HFF-Myc (cell line): ENCODE data around the gene KIF5B.
A peak's percentile ranks its signal among the peaks of the same experiment; 100 is the strongest.

ENCODE experiments used
- DNase-seq: peaks from one replicate; pipeline ENCODE4 v3.0.0-alpha.2; 2011; ENCODE audit warnings: low read depth; ENCODE audit errors: extremely low read depth
- H3K4me3 ChIP-seq: replicated peaks from 2 replicates; pipeline ENCODE4 v1.5.1; 2011; ENCODE audit warnings: low read depth, mild to moderate bottlenecking, control low read depth, low read length
- TF ChIP-seq, protein P1 (sequence below): IDR thresholded peaks from 2 replicates; pipeline ENCODE4 v1.5.1; 2012; ENCODE audit warnings: mild to moderate bottlenecking, low read depth, low read length, control low read depth; ENCODE audit errors: missing control alignments

The KIF5B gene

DNA sequence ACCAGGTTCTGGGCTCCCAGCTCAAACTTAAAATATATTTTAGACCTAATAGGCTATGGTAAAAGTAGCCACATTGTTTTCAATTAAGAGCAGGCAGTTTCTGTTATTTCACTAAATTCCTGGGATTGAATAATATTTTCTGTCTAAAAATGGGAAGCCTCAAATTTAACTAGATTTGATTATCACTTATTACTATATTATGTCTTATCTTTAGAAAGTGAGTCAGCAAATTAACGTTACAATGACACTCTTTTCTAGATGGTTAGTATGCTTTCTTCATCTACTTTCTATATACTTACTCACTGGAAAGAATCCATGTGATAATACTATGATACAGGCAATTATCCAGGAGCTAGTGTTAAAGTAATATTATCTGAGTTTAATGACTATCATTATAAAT lies 27.5 kb downstream of the KIF5B start:
- no peak overlapping the region for H3K4me3 ChIP-seq
- TF ChIP-seq, protein P1, sequence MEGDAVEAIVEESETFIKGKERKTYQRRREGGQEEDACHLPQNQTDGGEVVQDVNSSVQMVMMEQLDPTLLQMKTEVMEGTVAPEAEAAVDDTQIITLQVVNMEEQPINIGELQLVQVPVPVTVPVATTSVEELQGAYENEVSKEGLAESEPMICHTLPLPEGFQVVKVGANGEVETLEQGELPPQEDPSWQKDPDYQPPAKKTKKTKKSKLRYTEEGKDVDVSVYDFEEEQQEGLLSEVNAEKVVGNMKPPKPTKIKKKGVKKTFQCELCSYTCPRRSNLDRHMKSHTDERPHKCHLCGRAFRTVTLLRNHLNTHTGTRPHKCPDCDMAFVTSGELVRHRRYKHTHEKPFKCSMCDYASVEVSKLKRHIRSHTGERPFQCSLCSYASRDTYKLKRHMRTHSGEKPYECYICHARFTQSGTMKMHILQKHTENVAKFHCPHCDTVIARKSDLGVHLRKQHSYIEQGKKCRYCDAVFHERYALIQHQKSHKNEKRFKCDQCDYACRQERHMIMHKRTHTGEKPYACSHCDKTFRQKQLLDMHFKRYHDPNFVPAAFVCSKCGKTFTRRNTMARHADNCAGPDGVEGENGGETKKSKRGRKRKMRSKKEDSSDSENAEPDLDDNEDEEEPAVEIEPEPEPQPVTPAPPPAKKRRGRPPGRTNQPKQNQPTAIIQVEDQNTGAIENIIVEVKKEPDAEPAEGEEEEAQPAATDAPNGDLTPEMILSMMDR: no peak

DNA sequence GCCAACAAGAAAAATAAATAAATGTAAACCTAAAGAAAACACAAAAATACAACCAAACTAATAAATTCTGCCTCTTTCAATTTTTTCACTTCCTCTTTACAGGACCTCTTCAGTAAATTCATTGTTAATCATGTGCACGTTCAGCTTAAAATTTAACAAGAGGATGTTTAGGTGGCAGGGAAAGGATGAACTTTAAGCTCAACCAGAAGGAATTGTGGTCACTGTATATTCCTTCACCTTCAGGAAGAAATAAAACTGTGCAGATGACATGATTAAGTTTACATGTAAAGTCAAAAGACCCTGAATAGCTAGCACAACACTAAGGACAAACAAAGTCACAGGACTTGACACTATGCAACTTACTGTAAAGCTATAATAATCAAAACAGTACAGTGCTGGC lies 33.0 kb downstream of the KIF5B start:
- no peak for DNase-seq
- H3K4me3 ChIP-seq: no peak overlapping the region
- TF ChIP-seq, protein P1: no peak

More for the DNA sequence above, 27.5 kb downstream of the KIF5B start:
- DNase-seq: no peak

DNA sequence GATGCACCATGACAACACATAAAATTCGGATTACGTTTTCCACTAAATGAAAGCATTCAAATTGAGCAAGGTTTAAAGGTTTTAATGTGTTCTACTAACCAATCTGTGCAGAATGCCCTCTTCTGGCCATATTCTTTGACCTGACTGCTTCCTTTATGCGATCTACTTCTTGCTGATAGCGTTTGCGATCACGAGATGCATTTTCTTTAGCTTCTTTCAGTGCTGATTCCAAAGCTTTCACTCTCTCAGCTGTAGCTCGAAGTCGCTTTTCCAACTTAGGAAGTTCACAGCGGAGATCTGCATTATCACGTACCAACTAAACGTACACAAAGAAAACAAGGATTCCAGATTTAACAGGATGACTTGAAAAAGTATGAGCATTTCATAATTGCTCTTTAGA lies 39.2 kb downstream of the KIF5B start:
- DNase-seq: no peak
- no peak overlapping the region for H3K4me3 ChIP-seq
- TF ChIP-seq, protein P1: no peak

DNA sequence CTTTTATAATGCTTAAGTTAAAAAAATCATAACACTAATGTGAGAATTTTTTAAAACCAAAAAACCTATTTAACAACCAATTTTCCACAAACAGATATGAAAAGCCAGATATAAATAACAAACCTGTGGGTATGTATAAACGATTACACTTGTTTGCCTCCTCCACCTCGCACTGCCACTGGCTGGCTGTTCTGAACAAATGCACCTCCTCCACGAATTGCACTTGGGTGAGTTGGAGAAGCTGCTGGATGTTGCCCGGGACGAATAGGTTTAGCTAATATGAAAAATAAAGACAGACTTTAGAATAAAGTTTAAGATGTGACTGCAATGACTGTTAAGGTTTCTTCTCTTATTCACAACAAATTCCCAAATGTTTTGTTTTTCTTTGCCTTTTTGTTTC lies 40.8 kb downstream of the KIF5B start:
- DNase-seq: no peak
- H3K4me3 ChIP-seq: no peak overlapping the region
- TF ChIP-seq, protein P1: no peak

DNA sequence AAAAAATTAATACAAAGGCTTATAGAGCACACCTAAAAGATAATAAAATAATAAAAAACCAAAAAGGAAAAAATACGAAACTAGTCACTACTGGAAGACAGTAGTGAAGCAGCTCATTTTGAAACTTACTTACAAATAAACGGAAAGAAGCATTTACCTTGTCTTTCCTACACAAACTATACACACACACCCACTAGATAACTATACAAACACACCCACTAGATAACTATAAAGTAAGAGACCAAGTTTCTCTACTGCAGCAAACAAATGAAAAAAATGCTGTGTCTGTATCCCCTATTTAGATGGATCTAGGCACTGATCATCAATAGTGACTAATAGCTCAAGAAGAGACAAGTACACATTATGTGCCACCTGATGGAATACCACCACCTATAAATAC lies 49.2 kb downstream of the KIF5B start:
- no peak for DNase-seq
- TF ChIP-seq, protein P1: no peak
- no peak overlapping the region for H3K4me3 ChIP-seq

DNA sequence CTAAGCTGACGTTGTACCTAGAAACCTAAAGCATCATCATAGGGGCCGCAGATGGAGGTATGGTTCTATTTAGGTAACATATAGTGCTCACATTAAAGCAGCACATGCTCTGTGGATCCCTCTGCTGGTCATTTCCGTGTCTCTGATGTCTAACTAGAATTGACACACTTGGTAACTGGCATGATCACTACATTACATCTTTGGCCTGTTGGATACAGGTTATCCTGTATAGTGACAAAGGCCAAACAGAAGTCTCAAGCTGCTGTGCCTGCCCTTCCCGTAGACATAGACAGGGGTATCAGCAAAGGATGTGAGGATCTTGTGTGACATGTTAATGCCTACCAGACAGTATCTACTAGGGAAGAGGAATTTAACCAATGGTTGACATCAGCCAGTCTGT lies 51.2 kb downstream of the KIF5B start:
- H3K4me3 ChIP-seq: no peak overlapping the region
- TF ChIP-seq, protein P1: peak; percentile 67
- peak; percentile 31 for DNase-seq

DNA sequence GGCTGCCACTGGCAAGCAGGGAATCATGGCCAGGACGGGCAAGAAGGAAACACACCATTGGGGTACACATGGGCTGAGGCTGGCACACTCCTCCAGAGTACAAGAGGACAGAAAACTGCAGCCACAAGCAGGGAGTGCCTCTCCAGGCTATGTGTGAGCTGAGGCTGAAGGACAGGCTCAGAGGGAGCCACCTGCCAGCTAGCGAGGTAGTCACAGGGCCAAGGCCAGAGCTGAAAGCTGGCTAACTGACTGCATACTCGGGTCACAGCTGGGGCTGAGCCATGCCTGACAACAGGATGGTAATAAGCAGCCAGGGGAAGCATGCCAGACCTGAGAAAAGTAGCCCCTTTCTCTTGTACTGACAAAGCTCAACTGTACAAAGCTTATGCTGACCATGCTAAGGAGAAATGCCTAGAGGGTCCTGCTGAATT lies 52.0 kb downstream of the KIF5B start:
- DNase-seq: no peak
- no peak overlapping the region for H3K4me3 ChIP-seq
- TF ChIP-seq, protein P1: no peak
